WTC11 (cell line): Measurements from ENCODE around the gene MCF2L2. TPM values are rescaled to one million over a fixed set of nuclear protein-coding genes. Genes with fewer than 3 reads are reported as not detected.

ENCODE experiments used
- ATAC-seq: fragments of 200-7000 bp; cut with Tn5 transposase; 2 replicates; pipeline ENCODE4 v1.10.0; 2021; ENCODE audit warnings: mild to moderate bottlenecking, moderate library complexity
- CTCF ChIA-PET: fragments of 300-600 bp; sonication (Branson Sonifier 250); formaldehyde crosslinking; loops from one replicate; lab custom pipeline; 2021; ENCODE audit warnings: antibody characterized with exemption; lab: Charles Lee
- POLR2A ChIA-PET: fragments of 350-600 bp; sonication (Branson Sonifier 250); formaldehyde crosslinking; loops from one replicate; lab custom pipeline; 2021; ENCODE audit warnings: antibody characterized with exemption; lab: Charles Lee
- DNase-seq: peaks from one replicate; pipeline ENCODE4 v3.0.0; 2021; ENCODE audit warnings: low spot score
- H3K27ac Mint-ChIP-seq: 2 replicates; pipeline ENCODE4 v1.8.0; 2021; ENCODE audit warnings: mixed read lengths
- H3K27me3 Mint-ChIP-seq: 2 replicates; pipeline ENCODE4 v1.8.0; 2021; ENCODE audit warnings: low read depth, mild to moderate bottlenecking, moderate library complexity, mixed read lengths
- H3K36me3 Mint-ChIP-seq: 2 replicates; pipeline ENCODE4 v1.8.0; 2021; ENCODE audit warnings: mixed read lengths
- H3K4me1 Mint-ChIP-seq: 2 replicates; pipeline ENCODE4 v1.8.0; 2022; ENCODE audit warnings: mixed read lengths
- H3K4me3 Mint-ChIP-seq: 2 replicates; pipeline ENCODE4 v1.8.0; 2021; ENCODE audit warnings: mild to moderate bottlenecking, moderate library complexity, mixed read lengths
- H3K9me3 Mint-ChIP-seq: 2 replicates; pipeline ENCODE4 v1.8.0; 2021; ENCODE audit warnings: mixed read lengths
- ETV6 ChIP-seq: sonication (generic); formaldehyde crosslinking; IDR thresholded peaks from 2 replicates; pipeline ENCODE4 v1.8.1; 2022; ENCODE audit warnings: mild to moderate bottlenecking, missing genetic modification reagents
- HMGA2 ChIP-seq: fragments of 250-450 bp; sonication (Bioruptor Pico); IDR thresholded peaks from 2 replicates; pipeline ENCODE4 v1.4.0; 2021; ENCODE audit warnings: mild to moderate bottlenecking, moderate library complexity
- JAZF1 ChIP-seq: fragments of 250-450 bp; sonication (Bioruptor Pico); IDR thresholded peaks from 2 replicates; pipeline ENCODE4 v1.9.0; 2021; ENCODE audit warnings: moderate library complexity, mild to moderate bottlenecking, inconsistent platforms
- MXD4 ChIP-seq: fragments of 250-450 bp; sonication (Bioruptor Pico); IDR thresholded peaks from 2 replicates; pipeline ENCODE4 v1.8.0; 2021; ENCODE audit warnings: mild to moderate bottlenecking, moderate library complexity, borderline replicate concordance
- SOX15 ChIP-seq: fragments of 250-450 bp; sonication (Bioruptor Pico); IDR thresholded peaks from 2 replicates; pipeline ENCODE4 v1.9.0; 2021; ENCODE audit warnings: mild to moderate bottlenecking
- SP1 ChIP-seq: sonication (generic); formaldehyde crosslinking; conservative IDR thresholded peaks from 2 replicates; pipeline ENCODE4 v1.8.1; 2022; ENCODE audit warnings: missing genetic modification reagents
- TEAD1 ChIP-seq: sonication (generic); formaldehyde crosslinking; IDR thresholded peaks from 2 replicates; pipeline ENCODE4 v1.8.0; 2022; ENCODE audit warnings: mild to moderate bottlenecking, missing genetic modification reagents
- TEAD4 ChIP-seq: sonication (generic); formaldehyde crosslinking; IDR thresholded peaks from 2 replicates; pipeline ENCODE4 v1.8.0; 2022; ENCODE audit warnings: mild to moderate bottlenecking, missing genetic modification reagents
- ZNF232 ChIP-seq: sonication (generic); formaldehyde crosslinking; IDR thresholded peaks from 2 replicates; pipeline ENCODE4 v1.8.0; 2022; ENCODE audit warnings: mild to moderate bottlenecking, missing genetic modification reagents
- ZNF396 ChIP-seq: fragments of 250-450 bp; sonication (Bioruptor Pico); IDR thresholded peaks from 2 replicates; pipeline ENCODE4 v1.8.0; 2021; ENCODE audit warnings: mild to moderate bottlenecking, moderate library complexity, borderline replicate concordance
- ZNF423 ChIP-seq: fragments of 250-450 bp; sonication (Bioruptor Pico); IDR thresholded peaks from 2 replicates; pipeline ENCODE4 v2.1.2; 2022; ENCODE audit warnings: mild to moderate bottlenecking, moderate library complexity
- ZSCAN18 ChIP-seq: fragments of 250-450 bp; sonication (Bioruptor Pico); IDR thresholded peaks from 2 replicates; pipeline ENCODE4 v2.1.2; 2022; ENCODE audit warnings: mild to moderate bottlenecking, moderate library complexity
- total RNA-seq: library from RNA; stranded (reverse); gene quantifications from 3 replicates; pipeline ENCODE4 v1.2.3, GENCODE V29; 2021
- TF ChIP-seq, protein P1 (sequence below): sonication (generic); formaldehyde crosslinking; IDR thresholded peaks from 2 replicates; pipeline ENCODE4 v1.8.0; 2022; ENCODE audit warnings: missing genetic modification reagents
- TF ChIP-seq, protein P2 (sequence below): fragments of 200-600 bp; IDR thresholded peaks from 2 replicates; pipeline ENCODE4 v1.8.0; 2022; ENCODE audit warnings: antibody characterized with exemption
- TF ChIP-seq, protein P3 (sequence below): sonication (generic); formaldehyde crosslinking; IDR thresholded peaks from 2 replicates; pipeline ENCODE4 v1.8.1; 2022; ENCODE audit warnings: low read depth, mild to moderate bottlenecking, moderate library complexity, missing genetic modification reagents, borderline replicate concordance

The MCF2L2 gene
- total RNA-seq, 1 experiment from 2014 or later = 7.5 TPM

DNA sequence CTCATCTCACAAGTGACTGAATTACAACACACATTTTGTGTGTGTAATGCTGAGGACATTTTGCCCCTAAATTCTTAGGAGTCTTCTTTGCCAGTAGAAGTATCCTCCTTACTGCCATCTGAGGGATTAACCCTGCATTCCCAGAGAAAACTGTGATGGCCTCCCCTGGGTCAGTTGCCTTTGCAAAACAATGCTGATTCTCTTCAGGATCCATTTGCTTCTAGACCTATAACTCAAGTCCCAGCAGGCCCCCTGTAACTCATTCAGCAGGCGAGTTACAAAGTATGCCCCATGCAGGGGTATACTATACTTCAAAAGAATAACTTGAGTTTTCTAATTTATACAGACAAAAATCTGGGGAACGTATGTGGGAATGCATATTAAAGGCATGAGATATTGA is 6.6 kb upstream of the MCF2L2 start:
- ATAC-seq = peak; percentile 90
- CTCF ChIA-PET = interaction anchor here (1.3 kb wide), 1 partner anchor 45 kb away, joined by 4 read pairs; no protein-coding TSS in a partner anchor
- POLR2A ChIA-PET = no interaction called here

DNA sequence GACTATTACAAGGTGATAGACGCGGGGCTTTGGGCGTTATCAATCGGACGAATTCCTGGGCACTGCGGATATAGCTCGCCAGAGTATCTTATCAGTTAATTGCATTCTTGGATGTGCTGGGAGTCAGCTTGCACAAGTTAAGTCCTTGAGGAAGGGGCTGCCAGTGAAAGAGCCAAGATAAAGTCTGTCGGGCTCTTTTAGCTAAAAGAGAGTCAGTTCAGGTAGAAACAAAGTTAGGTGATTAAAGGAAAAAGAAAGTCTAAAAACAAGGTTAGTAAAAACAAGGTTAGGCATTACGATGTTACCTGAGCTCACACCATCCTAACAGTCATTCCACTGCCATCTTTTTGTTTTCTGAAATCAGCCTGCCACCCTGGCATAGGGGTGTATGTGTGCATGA is 6.1 kb upstream of the MCF2L2 start:
- POLR2A ChIA-PET = no interaction called here
- Mint-ChIP-seq H3K27ac (peak overlapping the region; percentile 32; the same call in 1 of the 2 replicates), H3K9me3 (no peaks in the 10 kb centered on the region), H3K36me3 (no peaks in the 10 kb centered on the region), H3K27me3 (peaks cover 66% of the 10 kb centered on the region), H3K4me1 (peaks cover 34% of the 10 kb centered on the region)
- DNase-seq = no peak
- TF ChIP-seq, protein P1, sequence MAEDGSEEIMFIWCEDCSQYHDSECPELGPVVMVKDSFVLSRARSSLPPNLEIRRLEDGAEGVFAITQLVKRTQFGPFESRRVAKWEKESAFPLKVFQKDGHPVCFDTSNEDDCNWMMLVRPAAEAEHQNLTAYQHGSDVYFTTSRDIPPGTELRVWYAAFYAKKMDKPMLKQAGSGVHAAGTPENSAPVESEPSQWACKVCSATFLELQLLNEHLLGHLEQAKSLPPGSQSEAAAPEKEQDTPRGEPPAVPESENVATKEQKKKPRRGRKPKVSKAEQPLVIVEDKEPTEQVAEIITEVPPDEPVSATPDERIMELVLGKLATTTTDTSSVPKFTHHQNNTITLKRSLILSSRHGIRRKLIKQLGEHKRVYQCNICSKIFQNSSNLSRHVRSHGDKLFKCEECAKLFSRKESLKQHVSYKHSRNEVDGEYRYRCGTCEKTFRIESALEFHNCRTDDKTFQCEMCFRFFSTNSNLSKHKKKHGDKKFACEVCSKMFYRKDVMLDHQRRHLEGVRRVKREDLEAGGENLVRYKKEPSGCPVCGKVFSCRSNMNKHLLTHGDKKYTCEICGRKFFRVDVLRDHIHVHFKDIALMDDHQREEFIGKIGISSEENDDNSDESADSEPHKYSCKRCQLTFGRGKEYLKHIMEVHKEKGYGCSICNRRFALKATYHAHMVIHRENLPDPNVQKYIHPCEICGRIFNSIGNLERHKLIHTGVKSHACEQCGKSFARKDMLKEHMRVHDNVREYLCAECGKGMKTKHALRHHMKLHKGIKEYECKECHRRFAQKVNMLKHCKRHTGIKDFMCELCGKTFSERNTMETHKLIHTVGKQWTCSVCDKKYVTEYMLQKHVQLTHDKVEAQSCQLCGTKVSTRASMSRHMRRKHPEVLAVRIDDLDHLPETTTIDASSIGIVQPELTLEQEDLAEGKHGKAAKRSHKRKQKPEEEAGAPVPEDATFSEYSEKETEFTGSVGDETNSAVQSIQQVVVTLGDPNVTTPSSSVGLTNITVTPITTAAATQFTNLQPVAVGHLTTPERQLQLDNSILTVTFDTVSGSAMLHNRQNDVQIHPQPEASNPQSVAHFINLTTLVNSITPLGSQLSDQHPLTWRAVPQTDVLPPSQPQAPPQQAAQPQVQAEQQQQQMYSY (CRISPR knock-in tag) = no peak
- TF ChIP-seq TEAD1 (CRISPR knock-in tag) = no peak
- TF ChIP-seq ETV6 (CRISPR knock-in tag) = no peak
- no peak for TF ChIP-seq HMGA2
- TF ChIP-seq MXD4 = no peak
- TF ChIP-seq, protein P2, sequence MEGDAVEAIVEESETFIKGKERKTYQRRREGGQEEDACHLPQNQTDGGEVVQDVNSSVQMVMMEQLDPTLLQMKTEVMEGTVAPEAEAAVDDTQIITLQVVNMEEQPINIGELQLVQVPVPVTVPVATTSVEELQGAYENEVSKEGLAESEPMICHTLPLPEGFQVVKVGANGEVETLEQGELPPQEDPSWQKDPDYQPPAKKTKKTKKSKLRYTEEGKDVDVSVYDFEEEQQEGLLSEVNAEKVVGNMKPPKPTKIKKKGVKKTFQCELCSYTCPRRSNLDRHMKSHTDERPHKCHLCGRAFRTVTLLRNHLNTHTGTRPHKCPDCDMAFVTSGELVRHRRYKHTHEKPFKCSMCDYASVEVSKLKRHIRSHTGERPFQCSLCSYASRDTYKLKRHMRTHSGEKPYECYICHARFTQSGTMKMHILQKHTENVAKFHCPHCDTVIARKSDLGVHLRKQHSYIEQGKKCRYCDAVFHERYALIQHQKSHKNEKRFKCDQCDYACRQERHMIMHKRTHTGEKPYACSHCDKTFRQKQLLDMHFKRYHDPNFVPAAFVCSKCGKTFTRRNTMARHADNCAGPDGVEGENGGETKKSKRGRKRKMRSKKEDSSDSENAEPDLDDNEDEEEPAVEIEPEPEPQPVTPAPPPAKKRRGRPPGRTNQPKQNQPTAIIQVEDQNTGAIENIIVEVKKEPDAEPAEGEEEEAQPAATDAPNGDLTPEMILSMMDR = no peak
- TF ChIP-seq, all 79 proteins: peak for 0
- CTCF ChIA-PET = no interaction called here
- H3K4me3 Mint-ChIP-seq = peak overlapping the region; percentile 33
- ATAC-seq = no peak

More for the DNA sequence above, 6.6 kb upstream of the MCF2L2 start:
- no peak for DNase-seq
- TF ChIP-seq, protein P3, sequence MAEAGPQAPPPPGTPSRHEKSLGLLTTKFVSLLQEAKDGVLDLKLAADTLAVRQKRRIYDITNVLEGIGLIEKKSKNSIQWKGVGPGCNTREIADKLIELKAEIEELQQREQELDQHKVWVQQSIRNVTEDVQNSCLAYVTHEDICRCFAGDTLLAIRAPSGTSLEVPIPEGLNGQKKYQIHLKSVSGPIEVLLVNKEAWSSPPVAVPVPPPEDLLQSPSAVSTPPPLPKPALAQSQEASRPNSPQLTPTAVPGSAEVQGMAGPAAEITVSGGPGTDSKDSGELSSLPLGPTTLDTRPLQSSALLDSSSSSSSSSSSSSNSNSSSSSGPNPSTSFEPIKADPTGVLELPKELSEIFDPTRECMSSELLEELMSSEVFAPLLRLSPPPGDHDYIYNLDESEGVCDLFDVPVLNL = no peak
- TF ChIP-seq TEAD1 (CRISPR knock-in tag) (no peak; the same call in 1 of the 2 replicates), TEAD4 (CRISPR knock-in tag) (no peak), JAZF1 (CRISPR knock-in tag) (no peak), SOX15 (CRISPR knock-in tag) (no peak), SP1 (CRISPR knock-in tag) (peak; percentile 27; the same call in 1 of the 2 replicates), ZNF423 (peak; percentile 21; the same call in 1 of the 2 replicates), ZSCAN18 (CRISPR knock-in tag) (no peak), ZNF232 (CRISPR knock-in tag) (no peak), ZNF396 (CRISPR knock-in tag) (no peak), HMGA2 (no peak)
- Mint-ChIP-seq H3K4me3 (peak overlapping the region; percentile 33), H3K9me3 (no peaks in the 10 kb centered on the region), H3K27ac (peak overlapping the region; percentile 32; the same call in 1 of the 2 replicates), H3K27me3 (peaks cover 62% of the 10 kb centered on the region), H3K4me1 (peaks cover 34% of the 10 kb centered on the region), H3K36me3 (no peaks in the 10 kb centered on the region)
